Activated naive CD4-positive, alpha-beta T cell treated with anti-CD3 and anti-CD28 coated beads for 36 hours (primary cell): Measurements from ENCODE around the gene LGALS13. TPM values are rescaled to one million over a fixed set of nuclear protein-coding genes. Genes with fewer than 3 reads are reported as not detected.
"Not testable (repeated sequence)": the region's sequence is repeated elsewhere in the genome, so short reads cannot be mapped to it uniquely, and the experiment has no call there.

Source experiments
- CTCF ChIA-PET: fragments of 350-600 bp; sonication (Branson Sonifier 250); formaldehyde crosslinking; loops from one replicate; lab custom pipeline; 2021; ENCODE audit warnings: antibody characterized with exemption; lab: Charles Lee
- DNase-seq: peaks from one replicate; pipeline ENCODE4 v3.0.0-alpha.2; 2020
- H3K27ac Mint-ChIP-seq: one replicate; pipeline ENCODE4 v1.8.0; 2021; ENCODE audit warnings: mild to moderate bottlenecking, mixed read lengths
- H3K27me3 Mint-ChIP-seq: one replicate; pipeline ENCODE4 v1.8.0; 2021; ENCODE audit warnings: low read depth, mixed read lengths
- H3K36me3 Mint-ChIP-seq: one replicate; pipeline ENCODE4 v1.8.0; 2021; ENCODE audit warnings: low read depth, mixed read lengths
- H3K4me1 Mint-ChIP-seq: one replicate; pipeline ENCODE4 v1.8.0; 2021; ENCODE audit warnings: low read depth, mixed read lengths
- H3K4me3 Mint-ChIP-seq: one replicate; pipeline ENCODE4 v1.8.0; 2021; ENCODE audit warnings: mild to moderate bottlenecking, moderate library complexity, mixed read lengths
- H3K9me3 Mint-ChIP-seq: one replicate; pipeline ENCODE4 v1.8.0; 2021; ENCODE audit warnings: mixed read lengths
- intact Hi-C: fragments of 100-400 bp; cut with micrococcal nuclease; formaldehyde crosslinking; loops from one replicate; pipeline ENCODE4 v1.15.1; 2023
- total RNA-seq, 2 experiments: library from RNA; stranded (reverse); gene quantifications; one replicate each; pipeline ENCODE4 v1.2.3, GENCODE V29; 2021

LGALS13 gene
- total RNA-seq, 2 experiments from 2014 or later: not detected

DNA sequence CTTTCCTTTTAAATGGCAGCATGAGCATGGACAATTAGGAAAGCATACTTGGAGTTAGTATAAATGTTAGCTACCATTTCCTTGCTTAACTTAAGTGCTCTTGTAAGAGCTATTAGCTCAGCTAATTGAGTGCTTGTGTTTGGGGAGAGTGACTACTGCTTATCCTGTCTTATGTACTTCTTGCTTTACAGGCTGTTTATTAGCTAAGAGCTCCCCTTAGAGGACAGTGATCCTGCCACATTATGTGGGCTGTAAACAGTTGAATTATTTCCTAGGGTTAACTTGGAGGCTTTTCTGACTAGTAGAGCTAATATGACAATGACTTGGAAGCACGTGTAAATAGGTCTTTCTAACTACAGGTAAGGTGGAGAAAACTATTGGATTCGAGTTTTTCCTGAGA is 25.3 kb downstream of the LGALS13 start:
- H3K27me3 Mint-ChIP-seq: peaks cover 15% of the 10 kb centered on the region
- not testable (repeated sequence) for DNase-seq, H3K4me3 Mint-ChIP-seq, H3K27ac Mint-ChIP-seq, H3K4me1 Mint-ChIP-seq, H3K9me3 Mint-ChIP-seq, H3K36me3 Mint-ChIP-seq
- CTCF ChIA-PET: interaction anchor here (0.5 to 2.2 kb wide), 6 partner anchors 46 to 333 kb away, joined by 3 to 11 read pairs (median 4); no protein-coding TSS in a partner anchor
- intact Hi-C loops: loop anchor here (2.0 kb wide), 1 partner anchor 75 kb away; no protein-coding TSS in a partner anchor

DNA sequence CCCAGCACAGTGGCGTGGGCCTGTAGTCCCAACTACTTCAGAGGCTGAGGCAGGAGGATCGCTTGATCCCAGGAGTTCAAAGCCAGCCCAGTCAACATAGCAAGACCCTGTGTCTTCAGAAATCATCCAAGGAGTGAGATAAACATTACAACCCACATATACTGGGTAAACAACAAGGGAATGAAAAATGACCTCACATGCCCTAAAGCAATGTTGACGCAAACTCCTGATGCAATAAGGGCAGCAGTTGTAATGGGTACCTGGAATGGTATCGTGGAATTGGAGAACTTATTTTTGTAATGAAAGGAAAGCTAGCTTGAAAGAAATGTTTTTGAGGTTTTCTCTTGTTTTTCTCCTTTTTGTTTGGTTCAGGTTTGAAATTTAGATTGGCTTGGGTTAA is 28.9 kb downstream of the LGALS13 start:
- Mint-ChIP-seq H3K4me1 (no peaks in the 10 kb centered on the region), H3K4me3 (no peak overlapping the region), H3K36me3 (no peaks in the 10 kb centered on the region), H3K27me3 (peaks cover 7% of the 10 kb centered on the region), H3K27ac (no peak overlapping the region), H3K9me3 (no peaks in the 10 kb centered on the region)
- no peak for DNase-seq
- intact Hi-C loops: no loop called here
- CTCF ChIA-PET: interaction anchor here (0.7 kb wide), 1 partner anchor 161 kb away, joined by 3 read pairs; no protein-coding TSS in a partner anchor

DNA sequence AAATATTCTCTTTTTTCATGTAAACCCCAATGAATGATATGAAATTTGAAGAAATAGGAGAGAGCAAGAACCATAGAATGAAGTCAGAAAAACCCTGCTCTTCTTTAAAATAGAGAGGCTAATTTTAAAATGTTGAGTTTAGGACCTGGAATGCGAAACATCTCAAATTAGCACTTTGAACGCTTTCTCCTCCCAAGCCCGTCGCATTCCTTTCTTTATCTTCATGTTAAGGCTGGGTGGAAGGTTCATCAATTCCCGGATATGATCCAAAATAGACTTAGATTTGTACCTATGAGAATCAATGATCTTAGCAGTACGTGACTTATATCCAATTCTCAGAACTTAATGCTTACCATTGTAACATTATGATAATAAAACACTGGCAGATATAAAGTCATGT is 29.3 kb downstream of the LGALS13 start:
- H3K4me1 Mint-ChIP-seq: no peaks in the 10 kb centered on the region

GRCh38 chr19:39637891-39638290 is 35.6 kb downstream of the LGALS13 start:
- H3K27me3 Mint-ChIP-seq: peaks cover 35% of the 10 kb centered on the region
- DNase-seq: no peak
- H3K4me1 Mint-ChIP-seq: no peaks in the 10 kb centered on the region
- intact Hi-C loops: no loop called here
- H3K36me3 Mint-ChIP-seq: no peaks in the 10 kb centered on the region
- H3K9me3 Mint-ChIP-seq: no peaks in the 10 kb centered on the region
- no peak overlapping the region for H3K4me3 Mint-ChIP-seq
- H3K27ac Mint-ChIP-seq: no peak overlapping the region
- CTCF ChIA-PET: no interaction called here

More for the DNA sequence above, 29.3 kb downstream of the LGALS13 start:
- CTCF ChIA-PET: no interaction called here
- Mint-ChIP-seq H3K4me3 (no peak overlapping the region), H3K36me3 (no peaks in the 10 kb centered on the region), H3K27ac (no peak overlapping the region), H3K27me3 (peaks cover 7% of the 10 kb centered on the region), H3K9me3 (no peaks in the 10 kb centered on the region)
- no peak for DNase-seq
- intact Hi-C loops: no loop called here

DNA sequence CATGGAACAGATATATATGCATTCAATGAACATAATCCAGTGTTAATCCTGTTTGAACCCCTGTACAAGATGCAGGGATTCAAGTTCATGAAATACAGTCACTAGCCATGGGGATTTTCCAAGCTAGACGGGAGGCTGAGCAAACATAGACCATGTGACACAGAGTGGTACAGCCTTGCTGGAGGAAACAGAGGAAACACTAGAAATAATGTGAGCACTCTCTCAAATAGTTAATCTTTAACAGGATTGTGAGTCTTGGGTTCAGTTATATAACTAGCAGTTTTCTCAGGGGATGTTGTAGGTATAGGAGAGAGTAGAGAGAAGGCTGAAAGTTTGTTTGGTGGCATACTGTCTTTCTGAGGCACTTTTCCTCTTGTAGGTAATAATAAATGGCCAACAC is 39.4 kb downstream of the LGALS13 start:
- Mint-ChIP-seq H3K27me3 (peaks cover 49% of the 10 kb centered on the region), H3K4me1 (no peaks in the 10 kb centered on the region), H3K4me3 (no peak overlapping the region), H3K9me3 (no peaks in the 10 kb centered on the region), H3K27ac (no peak overlapping the region), H3K36me3 (no peaks in the 10 kb centered on the region)
- no peak for DNase-seq
- intact Hi-C loops: loop anchor here (10.0 kb wide), 2 partner anchors 47 to 483 kb away; no protein-coding TSS in a partner anchor
- CTCF ChIA-PET: no interaction called here

DNA sequence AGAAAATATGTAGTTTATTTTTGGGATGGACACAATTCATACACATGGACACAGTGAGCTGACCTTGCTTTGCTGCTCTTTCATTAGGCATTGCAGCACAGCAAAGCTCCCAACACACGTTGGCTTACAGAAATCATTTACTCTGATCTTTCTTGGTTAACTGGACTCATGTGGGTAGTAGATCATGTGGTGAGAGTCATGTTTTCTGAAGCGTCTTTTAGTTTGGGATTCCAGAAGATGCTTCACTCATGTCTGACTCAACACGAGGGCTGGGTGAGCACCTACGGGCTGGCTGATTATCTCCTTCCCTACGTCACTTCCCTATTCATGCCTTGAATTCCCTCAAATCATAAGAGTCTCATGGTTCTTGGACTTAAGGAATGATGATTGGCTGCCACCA is 41.3 kb downstream of the LGALS13 start:
- Mint-ChIP-seq H3K36me3 (no peaks in the 10 kb centered on the region), H3K4me3 (no peak overlapping the region), H3K9me3 (no peaks in the 10 kb centered on the region), H3K4me1 (no peaks in the 10 kb centered on the region), H3K27ac (no peak overlapping the region), H3K27me3 (peaks cover 40% of the 10 kb centered on the region)
- CTCF ChIA-PET: no interaction called here
- DNase-seq: no peak
- intact Hi-C loops: loop anchor here (10.0 kb wide), 2 partner anchors 49 to 481 kb away; no protein-coding TSS in a partner anchor

GRCh38 chr19:39645800-39646411 is 43.6 kb downstream of the LGALS13 start:
- Mint-ChIP-seq H3K27ac (no peak overlapping the region), H3K27me3 (peaks cover 40% of the 10 kb centered on the region), H3K4me1 (no peaks in the 10 kb centered on the region), H3K36me3 (no peaks in the 10 kb centered on the region), H3K4me3 (no peak overlapping the region), H3K9me3 (no peaks in the 10 kb centered on the region)
- CTCF ChIA-PET: interaction anchor here (1.0 kb wide), 1 partner anchor 121 kb away, joined by 3 read pairs; no protein-coding TSS in a partner anchor
- intact Hi-C loops: loop anchor here (10.0 kb wide), 2 partner anchors 51 to 479 kb away; no protein-coding TSS in a partner anchor
- DNase-seq: peak; percentile 58

GRCh38 chr19:39647918-39648317 is 45.6 kb downstream of the LGALS13 start:
- intact Hi-C loops: loop anchor here (10.0 kb wide), 2 partner anchors 53 to 477 kb away; no protein-coding TSS in a partner anchor
- Mint-ChIP-seq H3K4me1 (no peaks in the 10 kb centered on the region), H3K27me3 (peaks cover 39% of the 10 kb centered on the region), H3K4me3 (no peak overlapping the region), H3K27ac (no peak overlapping the region), H3K9me3 (no peaks in the 10 kb centered on the region), H3K36me3 (no peaks in the 10 kb centered on the region)
- no peak for DNase-seq
- CTCF ChIA-PET: interaction anchor here (1.4 kb wide), 1 partner anchor 82 kb away, joined by 5 read pairs; no protein-coding TSS in a partner anchor

DNA sequence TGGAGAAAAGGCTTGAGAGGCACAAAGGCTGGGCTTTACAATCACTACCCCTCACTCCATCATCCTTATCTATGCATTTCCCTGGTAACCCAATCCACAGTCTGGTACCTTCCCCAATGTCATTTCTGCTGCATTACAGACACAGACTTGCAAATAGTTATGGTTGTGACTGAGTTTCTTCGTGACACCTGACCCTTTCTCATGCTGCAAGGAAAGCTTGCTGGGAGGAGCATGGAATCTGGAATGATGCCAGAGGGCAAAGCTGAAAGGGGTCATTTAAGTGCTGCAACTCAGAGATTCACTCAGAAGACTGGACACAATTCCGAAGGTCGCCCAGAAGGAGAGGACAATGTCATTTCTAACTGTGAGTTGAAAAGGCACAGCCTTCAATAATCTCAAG is 53.3 kb downstream of the LGALS13 start, which contains the start of gene LGALS16:
LGALS16 (plus strand) TSS at position 301 of the 400 bp plus-strand sequence; CDS start at position 350, 49 bp downstream.
- Mint-ChIP-seq H3K4me1 (no peaks in the 10 kb centered on the region), H3K9me3 (no peaks in the 10 kb centered on the region), H3K27me3 (peaks cover 11% of the 10 kb centered on the region), H3K27ac (no peak within 1 kb of the TSS), H3K4me3 (no peak within 1 kb of the TSS), H3K36me3 (no peaks in the 10 kb centered on the region)
- no peak for DNase-seq
- intact Hi-C loops: no loop called here
- CTCF ChIA-PET: no interaction called here

Other genes starting within 250 kb of the LGALS13 start
- gene PAF1, start 211.4 kb upstream of the LGALS13 start, total RNA-seq: 10 to 100 TPM; 31.9 to 34.9 TPM
- 10 to 100 TPM; 18.0 to 18.5 TPM for gene MED29, start 211.1 kb upstream of the LGALS13 start, total RNA-seq
- gene ZFP36, start 195.7 kb upstream of the LGALS13 start, total RNA-seq: 100 to 1,000 TPM; 113 to 116 TPM
- gene PLEKHG2, start 189.9 kb upstream of the LGALS13 start, total RNA-seq: 10 to 100 TPM; 27.3 to 34.6 TPM
- gene RPS16, start 166.6 kb upstream of the LGALS13 start, total RNA-seq: 1,000 to 10,000 TPM; 4,195 to 4,327 TPM
- 100 to 1,000 TPM; 129 to 139 TPM for gene SUPT5H, start 156.9 kb upstream of the LGALS13 start, total RNA-seq
- 100 to 1,000 TPM; 103 to 107 TPM for gene TIMM50, start 121.7 kb upstream of the LGALS13 start, total RNA-seq
- under 1 TPM; 0.74 to 0.79 TPM for gene DLL3, start 103.6 kb upstream of the LGALS13 start, total RNA-seq
- gene SELENOV, start 87.4 kb upstream of the LGALS13 start, total RNA-seq: not detected
- gene EID2B, start 69.7 kb upstream of the LGALS13 start, total RNA-seq: 1 to 10 TPM; 5.7 to 6.2 TPM
- gene EID2, start 62.4 kb upstream of the LGALS13 start, total RNA-seq: 1 to 10 TPM; 7.7 to 9.1 TPM
- gene LGALS16, start 53.4 kb downstream of the LGALS13 start, total RNA-seq: not detected
- gene LGALS14, start 102.0 kb downstream of the LGALS13 start, total RNA-seq: 1 to 10 TPM; 1.2 to 2.4 TPM
- not detected for gene CLC, start 135.5 kb downstream of the LGALS13 start, total RNA-seq
- gene LEUTX, start 176.3 kb downstream of the LGALS13 start, total RNA-seq: not detected
- gene DYRK1B, start 231.6 kb downstream of the LGALS13 start, total RNA-seq: 1 to 10 TPM; 6.1 to 6.6 TPM
- gene FBL, start 243.9 kb downstream of the LGALS13 start, total RNA-seq: 100 to 1,000 TPM; 742 to 785 TPM